Trophoblast cell (in vitro differentiated cells and primary cell): ENCODE data around the gene SLIT3.

Source experiments
- DNase-seq, 2 donors: peaks; one replicate each; pipeline ENCODE4 v3.0.0-alpha.2; 2016
- H2AFZ ChIP-seq: 2 replicates; pipeline ENCODE4 v1.6.1; 2013; ENCODE audit warnings: low read length, moderate library complexity, mild to moderate bottlenecking; ENCODE audit not compliant: insufficient read depth, poor library complexity
- H2AK5ac ChIP-seq: 2 replicates; pipeline ENCODE4 v1.6.1; 2013; ENCODE audit warnings: mild to moderate bottlenecking, low read length
- H2BK120ac ChIP-seq: 2 replicates; pipeline ENCODE4 v1.6.1; 2013; ENCODE audit warnings: low read length, mild to moderate bottlenecking, moderate library complexity; ENCODE audit not compliant: insufficient read depth, poor library complexity
- H2BK12ac ChIP-seq: 2 replicates; pipeline ENCODE4 v1.6.1; 2013; ENCODE audit warnings: mild to moderate bottlenecking, low read length, moderate library complexity
- H2BK5ac ChIP-seq: 2 replicates; pipeline ENCODE4 v1.6.1; 2013; ENCODE audit warnings: low read length, low read depth, moderate library complexity, mild to moderate bottlenecking; ENCODE audit not compliant: poor library complexity
- H3K14ac ChIP-seq: 2 replicates; pipeline ENCODE4 v1.6.1; 2013; ENCODE audit warnings: mild to moderate bottlenecking, low read length
- H3K18ac ChIP-seq: 2 replicates; pipeline ENCODE4 v1.6.1; 2013; ENCODE audit warnings: mild to moderate bottlenecking, low read length
- H3K23ac ChIP-seq: 2 replicates; pipeline ENCODE4 v1.6.1; 2013; ENCODE audit warnings: low read length
- H3K27ac ChIP-seq: 2 replicates; pipeline ENCODE4 v1.5.1; 2013; ENCODE audit warnings: low read depth, mild to moderate bottlenecking, inconsistent platforms, low read length, moderate library complexity
- H3K27me3 ChIP-seq: 2 replicates; pipeline ENCODE4 v1.6.1; 2013; ENCODE audit warnings: inconsistent platforms, mild to moderate bottlenecking, low read length, moderate library complexity; ENCODE audit not compliant: insufficient read depth
- H3K36me3 ChIP-seq, 2 experiments: 1 replicate in 1 of 2; 2 replicates in 1 of 2; pipeline ENCODE4 v1.6.1; 2013; ENCODE audit warnings: low read length in 2 of 2, mild to moderate bottlenecking in 2 of 2, moderate library complexity in 1 of 2; ENCODE audit not compliant: insufficient read depth in 2 of 2, control insufficient read depth in 1 of 2
- H3K4ac ChIP-seq: 2 replicates; pipeline ENCODE4 v1.6.1; 2013; ENCODE audit warnings: low read depth, mild to moderate bottlenecking, low read length, moderate library complexity
- H3K4me1 ChIP-seq, 2 experiments: 1 replicate in 1 of 2; 2 replicates in 1 of 2; pipeline ENCODE4 v1.6.1; 2013; ENCODE audit warnings: low read length in 2 of 2, mild to moderate bottlenecking in 2 of 2, moderate library complexity in 1 of 2; ENCODE audit not compliant: insufficient read depth in 2 of 2, control insufficient read depth in 1 of 2
- H3K4me2 ChIP-seq: 2 replicates; pipeline ENCODE4 v1.6.1; 2013; ENCODE audit warnings: inconsistent platforms, mild to moderate bottlenecking, low read length, moderate library complexity
- H3K4me3 ChIP-seq: 2 replicates; pipeline ENCODE4 v1.5.1; 2013; ENCODE audit warnings: mild to moderate bottlenecking, low read depth, low read length, inconsistent platforms
- H3K79me1 ChIP-seq: one replicate; pipeline ENCODE4 v1.6.1; 2013; ENCODE audit warnings: low read length
- H3K79me2 ChIP-seq: 2 replicates; pipeline ENCODE4 v1.6.1; 2013; ENCODE audit warnings: low read length, mild to moderate bottlenecking; ENCODE audit not compliant: control insufficient read depth, insufficient read depth, poor library complexity
- H3K9ac ChIP-seq: 2 replicates; pipeline ENCODE4 v1.6.1; 2013; ENCODE audit warnings: mild to moderate bottlenecking, low read length
- H3K9me3 ChIP-seq: 2 replicates; pipeline ENCODE4 v1.6.1; 2013; ENCODE audit warnings: low read depth, mild to moderate bottlenecking, control low read depth, inconsistent platforms, low read length; ENCODE audit not compliant: insufficient read depth
- H4K12ac ChIP-seq: 2 replicates; pipeline ENCODE4 v1.6.1; 2013; ENCODE audit warnings: low read depth, mild to moderate bottlenecking, low read length, moderate library complexity
- H4K8ac ChIP-seq: 2 replicates; pipeline ENCODE4 v1.6.1; 2013; ENCODE audit warnings: low read depth, mild to moderate bottlenecking, low read length, moderate library complexity
- H4K91ac ChIP-seq: one replicate; pipeline ENCODE4 v1.6.1; 2013; ENCODE audit warnings: low read depth, mild to moderate bottlenecking, low read length, moderate library complexity
- WGBS: extraction: QIAGEN DNeasy Blood & Tissue Kit; methylation state at CpG from one replicate; pipeline ENCODE4 v1.1.7; 2013; ENCODE audit warnings: missing lambda C conversion rate; ENCODE audit not compliant: insufficient read length, insufficient coverage; ENCODE audit errors: extremely low coverage; 5-methylcytosine and 5-hydroxymethylcytosine counted together

Gene SLIT3

GRCh38 chr5:169256191-169256590 is 44.7 kb downstream of the SLIT3 start:
- no peaks in the 10 kb centered on the region for H3K9me3 ChIP-seq
- H3K4me2 ChIP-seq: no peak overlapping the region
- no peak overlapping the region for H4K8ac ChIP-seq
- no peak overlapping the region for H3K4ac ChIP-seq
- no peaks in the 10 kb centered on the region for H3K27me3 ChIP-seq
- H3K27ac ChIP-seq: no peak overlapping the region
- WGBS: no CpG with 5 or more reads among the region's 5 CpGs
- no peak overlapping the region for H2AFZ ChIP-seq
- no peak overlapping the region for H4K12ac ChIP-seq
- no peak overlapping the region for H3K9ac ChIP-seq
- no peak overlapping the region for H3K18ac ChIP-seq
- no peak overlapping the region for H2BK120ac ChIP-seq
- H4K91ac ChIP-seq: no peak overlapping the region
- H3K79me1 ChIP-seq: no peaks in the 10 kb centered on the region
- no peak overlapping the region for H2BK12ac ChIP-seq
- no peak overlapping the region for H3K23ac ChIP-seq
- H2AK5ac ChIP-seq: no peak overlapping the region
- peaks cover 0 to 3% of the 10 kb centered on the region in 2 experiments for H3K36me3 ChIP-seq
- H3K79me2 ChIP-seq: no peaks in the 10 kb centered on the region
- H2BK5ac ChIP-seq: no peak overlapping the region
- peak; percentile 61 to 77 for DNase-seq
- H3K4me1 ChIP-seq: peaks cover 0 to 4% of the 10 kb centered on the region in 2 experiments
- no peak overlapping the region for H3K14ac ChIP-seq
- H3K4me3 ChIP-seq: no peak overlapping the region

GRCh38 chr5:169253071-169253470 is 47.9 kb downstream of the SLIT3 start:
- Histone ChIP-seq H2BK12ac (no peak overlapping the region), H3K18ac (no peak overlapping the region), H2AFZ (no peak overlapping the region), H3K4me1 (peaks cover 0 to 4% of the 10 kb centered on the region in 2 experiments), H3K36me3 (peaks cover 2 to 15% of the 10 kb centered on the region in 2 experiments), H3K9me3 (no peaks in the 10 kb centered on the region), H2BK5ac (no peak overlapping the region), H3K4me3 (no peak overlapping the region), H2AK5ac (no peak overlapping the region), H3K79me1 (no peaks in the 10 kb centered on the region), H3K23ac (no peak overlapping the region), H3K4ac (no peak overlapping the region), H4K8ac (no peak overlapping the region), H4K91ac (no peak overlapping the region), H3K79me2 (no peaks in the 10 kb centered on the region), H3K27me3 (no peaks in the 10 kb centered on the region), H3K14ac (no peak overlapping the region), H3K27ac (no peak overlapping the region), H3K4me2 (no peak overlapping the region), H3K9ac (no peak overlapping the region), H4K12ac (no peak overlapping the region), H2BK120ac (no peak overlapping the region)
- WGBS: no CpG with 5 or more reads among the region's 3 CpGs
- DNase-seq: no peak

GRCh38 chr5:169251333-169252084 is 49.4 kb downstream of the SLIT3 start:
- Histone ChIP-seq H3K79me2 (no peaks in the 10 kb centered on the region), H2AFZ (no peak overlapping the region), H2AK5ac (no peak overlapping the region), H3K9me3 (no peaks in the 10 kb centered on the region), H4K91ac (no peak overlapping the region), H3K4me1 (peaks cover 0 to 4% of the 10 kb centered on the region in 2 experiments), H3K23ac (no peak overlapping the region), H3K18ac (no peak overlapping the region), H3K4me3 (no peak overlapping the region), H3K27ac (no peak overlapping the region), H3K14ac (no peak overlapping the region), H3K36me3 (peaks cover 7 to 15% of the 10 kb centered on the region in 2 experiments), H2BK12ac (no peak overlapping the region), H3K9ac (no peak overlapping the region), H3K79me1 (no peaks in the 10 kb centered on the region), H3K4ac (no peak overlapping the region), H4K8ac (no peak overlapping the region), H3K4me2 (no peak overlapping the region), H2BK120ac (no peak overlapping the region), H2BK5ac (no peak overlapping the region), H4K12ac (no peak overlapping the region), H3K27me3 (no peaks in the 10 kb centered on the region)
- WGBS: no CpG with 5 or more reads among the region's 8 CpGs
- no peak for DNase-seq

DNA sequence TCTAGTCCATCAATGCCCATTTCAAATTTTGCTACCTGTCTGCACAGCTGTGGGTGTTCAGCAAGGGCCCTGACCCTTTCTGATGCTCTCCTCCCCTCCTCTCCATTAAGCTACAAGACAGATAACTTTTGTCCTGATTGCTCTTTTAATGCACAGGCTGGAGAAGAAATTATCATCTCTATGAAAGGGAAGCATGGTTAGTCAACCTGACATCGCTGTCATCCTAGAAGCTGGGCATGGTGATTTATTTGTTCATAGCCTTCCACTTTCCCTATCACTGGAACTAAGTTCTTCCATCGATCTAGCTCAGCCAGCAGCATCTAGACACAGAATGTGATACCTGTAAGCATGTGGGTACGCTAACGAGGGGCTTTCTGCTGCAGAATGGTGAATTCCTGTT is 50.1 kb downstream of the SLIT3 start:
- Histone ChIP-seq H3K18ac (no peak overlapping the region), H3K9me3 (no peaks in the 10 kb centered on the region), H2BK5ac (no peak overlapping the region), H2AFZ (no peak overlapping the region), H3K27ac (no peak overlapping the region), H3K27me3 (no peaks in the 10 kb centered on the region), H4K91ac (no peak overlapping the region), H3K4me1 (peaks cover 0 to 4% of the 10 kb centered on the region in 2 experiments), H4K8ac (no peak overlapping the region), H3K79me1 (no peaks in the 10 kb centered on the region), H3K23ac (no peak overlapping the region), H2BK120ac (no peak overlapping the region), H3K4ac (no peak overlapping the region), H3K14ac (no peak overlapping the region), H3K4me3 (no peak overlapping the region), H2BK12ac (no peak overlapping the region), H3K36me3 (peaks cover 7 to 15% of the 10 kb centered on the region in 2 experiments), H3K79me2 (no peaks in the 10 kb centered on the region), H3K4me2 (no peak overlapping the region), H2AK5ac (no peak overlapping the region), H3K9ac (no peak overlapping the region), H4K12ac (no peak overlapping the region)
- no peak for DNase-seq
- WGBS: no CpG with 5 or more reads among the region's 4 CpGs
